Caco-2 (cell line): ENCODE data around the gene FOLR3. TPM values are rescaled to one million over a fixed set of nuclear protein-coding genes. Genes with fewer than 3 reads are reported as not detected.
A peak's percentile ranks its signal among the peaks of the same experiment; 100 is the strongest.

Experiments used
- BruUV-seq: library from RNA; stranded (reverse); fragments of 400-500 nt; replicated peaks from 2 replicates; lab custom pipeline; 2021; lab: Mats Ljungman, UMichigan
- CTCF ChIA-PET: fragments of 300-600 bp; sonication (Branson Sonifier 250); formaldehyde crosslinking; loops from one replicate; lab custom pipeline; 2022; ENCODE audit warnings: antibody characterized with exemption; lab: Charles Lee
- POLR2A ChIA-PET: fragments of 300-600 bp; sonication (Branson Sonifier 250); formaldehyde crosslinking; loops from one replicate; lab custom pipeline; 2022; ENCODE audit warnings: antibody characterized with exemption; lab: Charles Lee
- DNase-seq, 2 experiments: peaks; one replicate each; pipeline versions ENCODE4 v3.0.0 to v3.0.0-alpha.2; 2020 to 2022
- H3K27me3 ChIP-seq: replicated peaks from 2 replicates; pipeline ENCODE4 v1.6.0; 2011; ENCODE audit warnings: low read length; ENCODE audit not compliant: control insufficient read depth, insufficient read depth
- H3K36me3 ChIP-seq: 2 replicates; pipeline ENCODE4 v1.5.1; 2011; ENCODE audit warnings: low read length; ENCODE audit not compliant: control insufficient read depth, insufficient read depth
- H3K4me1 ChIP-seq: fragments of 250-450 bp; sonication (Bioruptor Pico); 2 replicates; pipeline ENCODE4 v1.5.1; 2020; ENCODE audit warnings: mild to moderate bottlenecking
- H3K4me3 ChIP-seq: 2 replicates; pipeline ENCODE4 v1.5.1; 2011; ENCODE audit warnings: low read depth, mild to moderate bottlenecking, control low read depth, low read length
- H3K9me3 ChIP-seq: fragments of 250-450 bp; sonication (Bioruptor Pico); 2 replicates; pipeline ENCODE4 v1.5.1; 2020; ENCODE audit warnings: mild to moderate bottlenecking, moderate library complexity
- H3K27ac Mint-ChIP-seq: one replicate; pipeline ENCODE4 v1.8.0; 2022; ENCODE audit warnings: mixed read lengths; ENCODE audit not compliant: unreplicated experiment
- H3K27me3 Mint-ChIP-seq: one replicate; pipeline ENCODE4 v1.8.0; 2022; ENCODE audit warnings: mixed read lengths; ENCODE audit not compliant: insufficient read depth, unreplicated experiment
- H3K36me3 Mint-ChIP-seq: one replicate; pipeline ENCODE4 v1.8.0; 2022; ENCODE audit warnings: mild to moderate bottlenecking, mixed read lengths; ENCODE audit not compliant: insufficient read depth, unreplicated experiment
- H3K4me1 Mint-ChIP-seq: one replicate; pipeline ENCODE4 v1.8.0; 2022; ENCODE audit warnings: low read depth, mixed read lengths; ENCODE audit not compliant: unreplicated experiment
- H3K4me3 Mint-ChIP-seq: one replicate; pipeline ENCODE4 v1.8.0; 2022; ENCODE audit warnings: mild to moderate bottlenecking, moderate library complexity, mixed read lengths; ENCODE audit not compliant: unreplicated experiment
- H3K9me3 Mint-ChIP-seq: one replicate; pipeline ENCODE4 v1.8.0; 2022; ENCODE audit warnings: mixed read lengths; ENCODE audit not compliant: unreplicated experiment
- intact Hi-C: fragments of 100-400 bp; cut with micrococcal nuclease; formaldehyde crosslinking; loops from one replicate; pipeline ENCODE4 v1.10.0; 2022; ENCODE audit not compliant: unreplicated experiment
- total RNA-seq: library from RNA; stranded (reverse); gene quantifications from 2 replicates; pipeline ENCODE4 v1.2.3, GENCODE V29; 2022
- TF ChIP-seq, protein P1 (sequence below), 2 experiments: fragments of 200-600 bp in 1 of 2; IDR thresholded peaks; 1 replicate in 1 of 2; 2 replicates in 1 of 2; pipeline versions ENCODE4 v1.5.1 to v1.8.0; 2011 to 2022; ENCODE audit warnings: antibody characterized with exemption in 1 of 2, control low read depth in 1 of 2, inconsistent platforms in 1 of 2, low read depth in 1 of 2, low read length in 1 of 2, mild to moderate bottlenecking in 1 of 2, moderate library complexity in 1 of 2; ENCODE audit not compliant: insufficient read depth in 1 of 2, severe bottlenecking in 1 of 2, unreplicated experiment in 1 of 2

FOLR3 gene
- total RNA-seq, 1 experiment from 2014 or later = not detected

DNA sequence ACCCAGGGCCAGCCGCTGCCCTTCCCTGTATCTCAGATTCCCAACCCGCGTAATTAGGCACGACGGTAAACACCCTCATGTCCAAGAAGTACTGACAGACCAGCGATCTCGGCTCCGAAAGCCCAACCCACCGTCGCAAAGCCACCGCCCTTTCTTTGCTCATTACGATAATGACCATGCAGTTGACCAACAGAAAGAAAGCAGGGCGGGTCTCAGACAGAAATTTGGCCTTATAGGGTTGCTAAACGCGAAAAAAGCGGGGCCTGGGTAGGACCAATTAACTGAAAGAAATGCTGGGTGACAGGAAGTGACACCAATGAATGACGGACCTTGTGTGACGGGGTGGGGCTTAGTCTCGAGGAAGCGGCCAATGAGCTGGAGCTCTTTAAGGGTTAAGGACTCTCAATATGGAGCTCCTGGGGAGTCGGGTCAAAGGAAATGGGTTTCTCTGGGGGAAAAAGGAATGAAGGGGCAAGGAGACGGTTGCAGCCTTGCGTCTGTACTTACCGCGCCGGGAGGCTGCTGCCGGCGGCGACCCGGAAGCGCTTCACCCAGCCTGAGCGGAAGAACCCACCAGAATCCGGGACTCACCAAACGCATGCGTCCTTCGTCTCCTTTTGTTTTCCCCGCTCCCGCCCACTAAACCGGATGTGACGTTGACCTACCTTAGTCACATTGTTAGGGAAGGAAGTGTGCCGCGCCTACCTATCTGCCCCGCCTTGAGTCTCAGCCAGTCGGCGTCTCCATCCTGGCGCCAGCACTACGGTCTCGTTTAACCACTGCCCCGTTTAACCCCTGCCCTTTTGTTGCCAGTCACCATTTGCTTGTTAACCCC is 23.2 kb upstream of the FOLR3 start, which contains the start of gene ANAPC15:
Gene ANAPC15, minus strand, starts transcription at position 553 of the 835 bp plus-strand sequence. CDS start 1,419 bp downstream, outside the sequence.
- peaks cover 9% of the 10 kb centered on the region for H3K4me1 ChIP-seq
- peak within 1 kb of the TSS; percentile 94 for H3K4me3 Mint-ChIP-seq
- no TSS peak for BruUV-seq
- H3K27me3 Mint-ChIP-seq = no peaks in the 10 kb centered on the region
- intact Hi-C loops = loop anchor here (1.0 to 2.0 kb wide), 7 partner anchors 9 to 111 kb away; partner anchors contain the start of genes LAMTOR1, LRRC51 and NUMA1
- no peaks in the 10 kb centered on the region for H3K9me3 Mint-ChIP-seq
- POLR2A ChIA-PET = interaction anchor here (0.5 to 1.8 kb wide), 21 partner anchors 8 to 674 kb away, joined by 3 to 15 read pairs (median 4); partner anchors contain the start of genes FOLR1 and NADSYN1
- peak; percentile 99 to 100 for DNase-seq
- H3K27ac Mint-ChIP-seq = peak within 1 kb of the TSS; percentile 100
- CTCF ChIA-PET = interaction anchor here (0.6 to 1.9 kb wide), 11 partner anchors 10 to 312 kb away, joined by 3 to 13 read pairs (median 4); no protein-coding TSS in a partner anchor
- H3K4me1 Mint-ChIP-seq = no peaks in the 10 kb centered on the region
- H3K9me3 ChIP-seq = no peaks in the 10 kb centered on the region
- TF ChIP-seq, protein P1, sequence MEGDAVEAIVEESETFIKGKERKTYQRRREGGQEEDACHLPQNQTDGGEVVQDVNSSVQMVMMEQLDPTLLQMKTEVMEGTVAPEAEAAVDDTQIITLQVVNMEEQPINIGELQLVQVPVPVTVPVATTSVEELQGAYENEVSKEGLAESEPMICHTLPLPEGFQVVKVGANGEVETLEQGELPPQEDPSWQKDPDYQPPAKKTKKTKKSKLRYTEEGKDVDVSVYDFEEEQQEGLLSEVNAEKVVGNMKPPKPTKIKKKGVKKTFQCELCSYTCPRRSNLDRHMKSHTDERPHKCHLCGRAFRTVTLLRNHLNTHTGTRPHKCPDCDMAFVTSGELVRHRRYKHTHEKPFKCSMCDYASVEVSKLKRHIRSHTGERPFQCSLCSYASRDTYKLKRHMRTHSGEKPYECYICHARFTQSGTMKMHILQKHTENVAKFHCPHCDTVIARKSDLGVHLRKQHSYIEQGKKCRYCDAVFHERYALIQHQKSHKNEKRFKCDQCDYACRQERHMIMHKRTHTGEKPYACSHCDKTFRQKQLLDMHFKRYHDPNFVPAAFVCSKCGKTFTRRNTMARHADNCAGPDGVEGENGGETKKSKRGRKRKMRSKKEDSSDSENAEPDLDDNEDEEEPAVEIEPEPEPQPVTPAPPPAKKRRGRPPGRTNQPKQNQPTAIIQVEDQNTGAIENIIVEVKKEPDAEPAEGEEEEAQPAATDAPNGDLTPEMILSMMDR (IDR thresholded peaks at IDR 0.05; ENCODE audit: insufficient read depth in 1 of 2, low read depth in 1 of 2, low read length in 1 of 2, severe bottlenecking in 1 of 2, unreplicated experiment in 1 of 2) = no peak
- peaks cover 20% of the 10 kb centered on the region for H3K36me3 Mint-ChIP-seq
- peaks cover 6% of the 10 kb centered on the region for H3K36me3 ChIP-seq
- peak within 1 kb of the TSS; percentile 52 for H3K4me3 ChIP-seq
- H3K27me3 ChIP-seq = no peaks in the 10 kb centered on the region

DNA sequence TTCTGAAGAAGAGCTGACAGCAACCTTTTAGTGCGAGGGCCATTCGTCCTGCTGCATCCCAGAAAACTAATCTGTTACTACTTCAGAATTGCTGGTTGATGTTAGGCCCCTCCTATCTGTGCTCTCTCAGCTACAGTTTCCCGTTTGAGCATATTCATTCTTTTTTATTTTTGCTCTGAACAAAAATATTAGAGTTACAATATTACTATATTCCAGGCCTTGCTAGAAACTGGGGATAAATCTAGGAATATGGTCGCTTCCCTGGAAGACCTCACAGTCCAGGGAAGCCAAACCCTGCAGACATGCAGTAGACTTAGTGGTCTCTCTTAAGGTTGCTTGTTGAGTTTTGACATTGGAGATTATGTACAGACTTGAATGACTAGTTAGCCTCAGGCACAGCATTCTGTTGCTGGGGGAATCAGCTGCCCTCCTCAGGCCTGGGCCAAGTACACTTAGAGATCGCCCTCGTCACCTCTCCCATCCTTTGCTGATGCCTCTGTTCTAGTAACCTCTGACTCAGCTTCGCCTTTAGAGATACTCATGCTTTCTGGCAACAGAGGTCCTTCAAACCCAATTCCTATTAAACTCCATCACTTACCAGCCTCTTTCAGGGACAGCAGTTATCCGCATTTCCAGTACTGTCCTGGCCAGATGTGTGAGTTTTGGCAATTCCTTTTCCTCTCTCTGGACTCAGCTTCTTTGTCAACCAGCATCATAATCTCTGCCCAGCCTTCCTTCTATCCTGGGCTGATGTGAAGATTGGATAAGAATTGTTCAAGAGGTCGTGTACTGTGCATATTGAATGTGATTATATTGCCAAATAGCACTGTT is 22.3 kb upstream of the FOLR3 start:
- H3K9me3 Mint-ChIP-seq = no peaks in the 10 kb centered on the region
- CTCF ChIA-PET = interaction anchor here (0.6 to 1.9 kb wide), 11 partner anchors 9 to 313 kb away, joined by 3 to 13 read pairs (median 4); no protein-coding TSS in a partner anchor
- peak in 1 of 2 experiments; percentile 35 for DNase-seq
- intact Hi-C loops = loop anchor here (1.0 to 2.0 kb wide), 7 partner anchors 10 to 110 kb away; partner anchors contain the start of genes LAMTOR1, LRRC51 and NUMA1
- Histone ChIP-seq H3K9me3 (no peaks in the 10 kb centered on the region), H3K4me1 (peaks cover 9% of the 10 kb centered on the region), H3K36me3 (peaks cover 6% of the 10 kb centered on the region), H3K27me3 (no peaks in the 10 kb centered on the region), H3K4me3 (peak overlapping the region; percentile 49)
- H3K4me3 Mint-ChIP-seq = peak overlapping the region; percentile 94
- TSS peak; percentile 100 for BruUV-seq
- peaks cover 20% of the 10 kb centered on the region for H3K36me3 Mint-ChIP-seq
- POLR2A ChIA-PET = interaction anchor here (0.5 to 1.8 kb wide), 19 partner anchors 9 to 673 kb away, joined by 3 to 15 read pairs (median 4); partner anchors contain the start of genes FOLR1 and NADSYN1
- no peaks in the 10 kb centered on the region for H3K27me3 Mint-ChIP-seq
- TF ChIP-seq, protein P1 (IDR thresholded peaks at IDR 0.05; ENCODE audit: insufficient read depth in 1 of 2, low read depth in 1 of 2, low read length in 1 of 2, severe bottlenecking in 1 of 2, unreplicated experiment in 1 of 2) = no peak
- H3K4me1 Mint-ChIP-seq = no peaks in the 10 kb centered on the region
- peak overlapping the region; percentile 100 for H3K27ac Mint-ChIP-seq
